HepG2 (cell line): ENCODE data around the gene GAN. TPM values are rescaled to one million over a fixed set of nuclear protein-coding genes. Genes with fewer than 3 reads are reported as not detected.
A peak's percentile ranks its signal among the peaks of the same experiment; 100 is the strongest.

Experiments
- BRD4 ChIP-seq: sonication (generic); formaldehyde crosslinking; IDR thresholded peaks from 2 replicates; pipeline ENCODE4 v1.4.0; 2020; ENCODE audit warnings: missing genetic modification reagents
- EP300 ChIP-seq, 3 experiments: sonication (generic) in 1 of 3; formaldehyde crosslinking in 1 of 3; IDR thresholded peaks; 2 replicates each; pipeline versions ENCODE4 v1.5.1 to v1.6.1; 2011 to 2020; ENCODE audit warnings: low read depth in 2 of 3, low read length in 2 of 3, borderline replicate concordance in 1 of 3, improper control_type of control experiment in 1 of 3, mild to moderate bottlenecking in 1 of 3, missing genetic modification reagents in 1 of 3, moderate library complexity in 1 of 3
- FOXC1 ChIP-seq: sonication (generic); formaldehyde crosslinking; IDR thresholded peaks from 2 replicates; pipeline ENCODE4 v1.8.0; 2022; ENCODE audit warnings: mild to moderate bottlenecking, missing genetic modification reagents, borderline replicate concordance
- FOXK1 ChIP-seq: sonication (generic); formaldehyde crosslinking; IDR thresholded peaks from 2 replicates; pipeline ENCODE4 v1.4.0; 2020; ENCODE audit warnings: low read depth, missing genetic modification reagents, borderline replicate concordance
- HNF1A ChIP-seq, 2 experiments: sonication (generic) in 1 of 2; formaldehyde crosslinking in 1 of 2; IDR thresholded peaks; 2 replicates each; pipeline versions ENCODE4 v1.4.0 to v1.6.1; 2016 to 2020; ENCODE audit warnings: borderline replicate concordance in 1 of 2, low read depth in 1 of 2, mild to moderate bottlenecking in 1 of 2, missing genetic modification reagents in 1 of 2
- HNF4G ChIP-seq, 2 experiments: sonication (generic) in 1 of 2; formaldehyde crosslinking in 1 of 2; IDR thresholded peaks; 2 replicates each; pipeline versions ENCODE4 v1.4.0 to v1.6.1; 2011 to 2020; ENCODE audit warnings: borderline replicate concordance in 2 of 2, low read depth in 2 of 2, mild to moderate bottlenecking in 2 of 2, low read length in 1 of 2, missing genetic modification reagents in 1 of 2, moderate library complexity in 1 of 2
- KAT2B ChIP-seq: fragments of 150-350 bp; IDR thresholded peaks from 2 replicates; pipeline ENCODE4 v1.6.1; 2014; ENCODE audit warnings: low read depth, low read length, borderline replicate concordance
- KAT8 ChIP-seq: IDR thresholded peaks from 2 replicates; pipeline ENCODE4 v1.6.1; 2016; ENCODE audit warnings: missing genetic modification reagents, missing compliant biosample characterization
- KDM3A ChIP-seq: IDR thresholded peaks from 2 replicates; pipeline ENCODE4 v1.6.1; 2018; ENCODE audit warnings: low read depth, missing compliant biosample characterization
- MXD4 ChIP-seq: IDR thresholded peaks from 2 replicates; pipeline ENCODE4 v1.6.1; 2016; ENCODE audit warnings: mild to moderate bottlenecking, missing biosample characterization, missing genetic modification reagents
- NR2F6 ChIP-seq, 2 experiments: IDR thresholded peaks; 2 replicates each; pipeline ENCODE4 v1.6.1; 2016; ENCODE audit warnings: antibody characterized with exemption in 1 of 2, mild to moderate bottlenecking in 1 of 2
- PAWR ChIP-seq: sonication (generic); formaldehyde crosslinking; IDR thresholded peaks from 2 replicates; pipeline ENCODE4 v1.4.0; 2020; ENCODE audit warnings: missing genetic modification reagents, mild to moderate bottlenecking, borderline replicate concordance
- THAP8 ChIP-seq: sonication (generic); formaldehyde crosslinking; IDR thresholded peaks from 2 replicates; pipeline ENCODE4 v1.5.1; 2020; ENCODE audit warnings: missing genetic modification reagents, mild to moderate bottlenecking, borderline replicate concordance
- ZBTB33 ChIP-seq: sonication (generic); formaldehyde crosslinking; IDR thresholded peaks from 2 replicates; pipeline ENCODE4 v1.4.0; 2020; ENCODE audit warnings: missing genetic modification reagents
- ZEB1 ChIP-seq: IDR thresholded peaks from 2 replicates; pipeline ENCODE4 v1.6.1; 2012; ENCODE audit warnings: mild to moderate bottlenecking, low read depth, inconsistent platforms; ENCODE audit not compliant: insufficient replicate concordance
- ZMYM2 ChIP-seq: sonication (generic); formaldehyde crosslinking; IDR thresholded peaks from 2 replicates; pipeline ENCODE4 v1.8.0; 2022; ENCODE audit warnings: mild to moderate bottlenecking, missing genetic modification reagents
- ZNF335 ChIP-seq: sonication (generic); formaldehyde crosslinking; IDR thresholded peaks from 2 replicates; pipeline ENCODE4 v1.4.0; 2020; ENCODE audit warnings: missing genetic modification reagents
- ZNF580 ChIP-seq: IDR thresholded peaks from 2 replicates; pipeline ENCODE4 v1.6.1; 2016; ENCODE audit warnings: low read depth, borderline replicate concordance
- ZNF740 ChIP-seq: sonication (generic); formaldehyde crosslinking; IDR thresholded peaks from 2 replicates; pipeline ENCODE4 v1.4.0; 2020; ENCODE audit warnings: missing genetic modification reagents
- polyA plus RNA-seq, 8 experiments: library from polyadenylated mRNA; depleted of rRNA in 3 of 8; stranded (reverse) in 7 of 8; unstranded in 1 of 8; fragments of >200 nt; fragmentation: Illumina TruSeq in 4 of 8; extraction: Trizol in 4 of 8; gene quantifications; 2 replicates each; pipeline versions ENCODE4 v1.2.1 to v1.2.3, GENCODE V29; 2011 to 2016; ENCODE audit warnings: low read depth in 4 of 8, missing spikeins in 1 of 8, mixed read lengths in 1 of 8; ENCODE audit not compliant: insufficient read depth in 1 of 8
- total RNA-seq, 5 experiments: library from RNA; depleted of rRNA; stranded (reverse); fragments of >200 nt; fragmentation: Illumina TruSeq; extraction: Trizol; gene quantifications; 2 replicates each; pipeline ENCODE4 v1.2.3, GENCODE V29; 2016; ENCODE audit warnings: low read depth in 1 of 5

Gene GAN
- total and polyA plus RNA-seq, 2 of the 13 experiments (the other 11 are each of a cell fraction or from before 2014, with no cell fraction given): 4.3 to 11.0 TPM

GRCh38 chr16:81431554-81432353 lies 117.0 kb downstream of the GAN start (continued):
- TF ChIP-seq HNF1A (IDR thresholded peaks at IDR 0.05; ENCODE audit: low read depth): no peak; the same call in 1 of the 2 replicates
- TF ChIP-seq HNF1A (CRISPR knock-in tag; IDR thresholded peaks at IDR 0.05; ENCODE audit: borderline replicate concordance): 0 out of 2 replicates have a peak, but pooled peaks have one; percentile 36
- TF ChIP-seq PAWR (CRISPR knock-in tag): no peak
- TF ChIP-seq ZEB1: no peak
- TF ChIP-seq ZNF335 (CRISPR knock-in tag): 0 out of 2 replicates have a peak, but pooled peaks have one; percentile 35
- TF ChIP-seq FOXK1 (CRISPR knock-in tag): no peak
- peak; percentile 58; the same call in 1 of the 2 replicates for TF ChIP-seq MXD4 (CRISPR knock-in tag)
- TF ChIP-seq NR2F6 (IDR thresholded peaks at IDR 0.05): no peak
- peak; percentile 12; the same call in 1 of the 2 replicates for TF ChIP-seq NR2F6 (CRISPR knock-in tag; IDR thresholded peaks at IDR 0.05)
- peak; percentile 24; the same call in 1 of the 2 replicates for TF ChIP-seq KAT8 (CRISPR knock-in tag)
- TF ChIP-seq BRD4 (CRISPR knock-in tag): 0 out of 2 replicates have a peak, but pooled peaks have one; percentile 14
- TF ChIP-seq THAP8: no peak
- TF ChIP-seq KDM3A (CRISPR knock-in tag): no peak
- no peak for TF ChIP-seq ZMYM2 (CRISPR knock-in tag)
- no peak for TF ChIP-seq ZNF740
- TF ChIP-seq FOXC1 (CRISPR knock-in tag): no peak
- TF ChIP-seq EP300 (IDR thresholded peaks at IDR 0.05; ENCODE audit: low read depth in 2 of 2, low read length in 2 of 2): no peak; a peak in 1 of 4 replicates
- no peak for TF ChIP-seq EP300 (CRISPR knock-in tag; IDR thresholded peaks at IDR 0.05; ENCODE audit: borderline replicate concordance)
- TF ChIP-seq ZBTB33 (CRISPR knock-in tag): no peak
- 0 out of 2 replicates have a peak, but pooled peaks have one; percentile 19 for TF ChIP-seq ZNF580 (CRISPR knock-in tag)
- peak; percentile 64; the same call in 1 of the 2 replicates for TF ChIP-seq HNF4G (IDR thresholded peaks at IDR 0.05; ENCODE audit: borderline replicate concordance, low read depth, low read length)
- TF ChIP-seq HNF4G (CRISPR knock-in tag; IDR thresholded peaks at IDR 0.05; ENCODE audit: borderline replicate concordance, low read depth): no peak
- TF ChIP-seq KAT2B: no peak
